CD14-positive monocyte (primary cell): ENCODE measurements around the gene VOPP1. TPM values are rescaled to one million over a fixed set of nuclear protein-coding genes. Genes with fewer than 3 reads are reported as not detected.
A peak's percentile ranks its signal among the peaks of the same experiment; 100 is the strongest.

Experiments
- DNase-seq, 3 donors: peaks; one replicate each; pipeline ENCODE4 v3.0.0-alpha.2; 2011 to 2022
- H2AFZ ChIP-seq: 2 replicates; pipeline ENCODE4 v1.6.0; 2012; ENCODE audit warnings: mild to moderate bottlenecking, low read depth, low read length, inconsistent platforms; ENCODE audit not compliant: insufficient read depth, poor library complexity, severe bottlenecking
- H3K27ac ChIP-seq, 2 donors: 1 replicate in 1 of 2; 2 replicates in 1 of 2; pipeline ENCODE4 v1.5.1; 2012 to 2013; ENCODE audit warnings: low read length in 2 of 2, control low read depth in 1 of 2, inconsistent platforms in 1 of 2, low read depth in 1 of 2, mild to moderate bottlenecking in 1 of 2
- H3K27me3 ChIP-seq, 2 donors: one replicate each; pipeline versions ENCODE4 v1.6.0 to v1.6.1; 2011 to 2013; ENCODE audit warnings: low read length in 2 of 2; ENCODE audit not compliant: control insufficient read depth in 2 of 2, insufficient read depth in 2 of 2
- H3K36me3 ChIP-seq, 2 donors: replicated peaks in 1 of 2; 1 replicate in 1 of 2; 2 replicates in 1 of 2; pipeline versions ENCODE4 v1.5.1 to v1.6.1; 2012 to 2013; ENCODE audit warnings: low read length in 2 of 2, control low read depth in 1 of 2, inconsistent platforms in 1 of 2, mild to moderate bottlenecking in 1 of 2; ENCODE audit not compliant: insufficient read depth in 2 of 2, control insufficient read depth in 1 of 2
- H3K4me1 ChIP-seq, 2 donors: 1 replicate in 1 of 2; 2 replicates in 1 of 2; pipeline versions ENCODE4 v1.5.1 to v1.6.1; 2012 to 2013; ENCODE audit warnings: low read length in 2 of 2, control low read depth in 1 of 2, inconsistent platforms in 1 of 2, mild to moderate bottlenecking in 1 of 2, moderate library complexity in 1 of 2; ENCODE audit not compliant: insufficient read depth in 2 of 2, control insufficient read depth in 1 of 2
- H3K4me2 ChIP-seq: replicated peaks from 2 replicates; pipeline ENCODE3; 2012; ENCODE audit warnings: low read length, moderate library complexity, mild to moderate bottlenecking; ENCODE audit not compliant: poor library complexity, severe bottlenecking; ENCODE audit errors: extremely low read depth
- H3K4me3 ChIP-seq, 3 experiments: fragments of 200-600 bp in 1 of 3; sonication (generic) in 1 of 3; replicated peaks in 1 of 3; 1 replicate in 2 of 3; 2 replicates in 1 of 3; pipeline ENCODE4 v1.5.1; 2011 to 2013; ENCODE audit warnings: low read length in 3 of 3, mild to moderate bottlenecking in 3 of 3, control low read depth in 2 of 3, low read depth in 2 of 3, inconsistent platforms in 1 of 3, moderate library complexity in 1 of 3
- H3K79me2 ChIP-seq: 2 replicates; pipeline ENCODE4 v1.6.0; 2012; ENCODE audit warnings: mild to moderate bottlenecking, control low read depth, inconsistent platforms, low read length, moderate library complexity; ENCODE audit not compliant: insufficient read depth
- H3K9ac ChIP-seq: 2 replicates; pipeline ENCODE4 v1.6.0; 2017; ENCODE audit warnings: low read length, mild to moderate bottlenecking; ENCODE audit not compliant: insufficient read depth, poor library complexity, severe bottlenecking
- H3K9me3 ChIP-seq, 2 donors: replicated peaks in 1 of 2; 1 replicate in 1 of 2; 2 replicates in 1 of 2; pipeline versions ENCODE4 v1.5.1 to v1.6.1; 2012 to 2013; ENCODE audit warnings: low read length in 2 of 2, control low read depth in 1 of 2; ENCODE audit not compliant: control insufficient read depth in 1 of 2, insufficient read depth in 1 of 2
- H4K20me1 ChIP-seq: 2 replicates; pipeline ENCODE4 v1.6.0; 2012; ENCODE audit warnings: mild to moderate bottlenecking, low read length, control low read depth, moderate library complexity; ENCODE audit not compliant: insufficient read depth
- H3K27ac Mint-ChIP-seq, 7 donors: one replicate each; pipeline ENCODE4 v1.8.0; 2020; ENCODE audit warnings: mild to moderate bottlenecking in 7 of 7, mixed read lengths in 7 of 7, moderate library complexity in 6 of 7, inconsistent platforms in 2 of 7
- H3K27me3 Mint-ChIP-seq, 3 donors: one replicate each; pipeline ENCODE4 v1.8.0; 2021 to 2022; ENCODE audit warnings: low read depth in 3 of 3, mild to moderate bottlenecking in 3 of 3, mixed read lengths in 3 of 3, moderate library complexity in 3 of 3, inconsistent platforms in 1 of 3
- H3K36me3 Mint-ChIP-seq, 2 donors: one replicate each; pipeline ENCODE4 v1.8.0; 2020; ENCODE audit warnings: mixed read lengths in 2 of 2, inconsistent platforms in 1 of 2, mild to moderate bottlenecking in 1 of 2
- H3K4me1 Mint-ChIP-seq: one replicate; pipeline ENCODE4 v1.8.0; 2020; ENCODE audit warnings: mild to moderate bottlenecking, mixed read lengths
- H3K4me3 Mint-ChIP-seq, 2 donors: one replicate each; pipeline ENCODE4 v1.8.0; 2020; ENCODE audit warnings: mild to moderate bottlenecking in 2 of 2, mixed read lengths in 2 of 2, moderate library complexity in 1 of 2
- H3K9me3 Mint-ChIP-seq, 7 donors: one replicate each; pipeline ENCODE4 v1.8.0; 2020 to 2022; ENCODE audit warnings: mixed read lengths in 7 of 7, mild to moderate bottlenecking in 6 of 7, moderate library complexity in 6 of 7, inconsistent platforms in 2 of 7
- CTCF ChIP-seq: fragments of 200-600 bp; IDR thresholded peaks from one replicate; pipeline ENCODE4 v1.8.0; 2022; ENCODE audit warnings: antibody characterized with exemption, mild to moderate bottlenecking
- WGBS: methylation state at CpG from one replicate; pipeline ENCODE4 v1.1.5; 2013; ENCODE audit warnings: missing lambda C conversion rate; ENCODE audit not compliant: insufficient coverage; 5-methylcytosine and 5-hydroxymethylcytosine counted together
- intact Hi-C, 2 donors: fragments of 100-400 bp; cut with micrococcal nuclease; formaldehyde crosslinking; loops; one replicate each; pipeline versions ENCODE4 v1.15.0 to v1.15.1; 2023
- polyA plus RNA-seq, 3 donors: library from polyadenylated mRNA; depleted of rRNA in 1 of 3; unstranded in 2 of 3; stranded (reverse) in 1 of 3; fragments of 300-500 nt in 2 of 3; fragments of >200 nt in 1 of 3; fragmentation: Illumina TruSeq in 2 of 3; gene quantifications; 1 replicate in 2 of 3; 2 replicates in 1 of 3; pipeline ENCODE4 v1.2.3, GENCODE V29; 2012 to 2021

Gene VOPP1
- polyA plus RNA-seq, 3 donors = 16.7 to 22.1 (median 18.0) TPM

- H3K4me2 ChIP-seq = no peak overlapping the region
- no peak overlapping the region for H2AFZ ChIP-seq
- peaks cover 9 to 55% of the 10 kb centered on the region in 2 donors for H3K36me3 ChIP-seq
- H3K79me2 ChIP-seq = no peaks in the 10 kb centered on the region
- intact Hi-C loops = no loop called here
- H3K27me3 ChIP-seq = no peaks in the 10 kb centered on the region
- no peak overlapping the region for H3K9ac ChIP-seq
- peaks cover 5% of the 10 kb centered on the region for H3K4me1 Mint-ChIP-seq
- peaks cover 7% of the 10 kb centered on the region for H4K20me1 ChIP-seq
- TF ChIP-seq CTCF = no peak
- H3K27me3 Mint-ChIP-seq = no peaks in the 10 kb centered on the region
- no CpG with 5 or more reads among the region's 7 CpGs for WGBS
- H3K4me3 Mint-ChIP-seq = no peak overlapping the region
- peak overlapping the region in 3 of 7 donors; percentile 9 to 44 (median 43) for H3K27ac Mint-ChIP-seq
- no peaks in the 10 kb centered on the region for H3K4me1 ChIP-seq
- peaks cover 53 to 62% of the 10 kb centered on the region in 2 donors for H3K36me3 Mint-ChIP-seq
- no peaks in the 10 kb centered on the region for H3K9me3 Mint-ChIP-seq
- H3K4me3 ChIP-seq = no peak overlapping the region
- H3K9me3 ChIP-seq = no peaks in the 10 kb centered on the region
- no peak for DNase-seq
- H3K27ac ChIP-seq = no peak overlapping the region
Measured at GRCh38 chr7:55500117-55500756, 72.1 kb downstream of the VOPP1 start.

- H3K36me3 ChIP-seq = peaks cover 9 to 61% of the 10 kb centered on the region in 2 donors
- H3K4me1 ChIP-seq = no peaks in the 10 kb centered on the region
- H4K20me1 ChIP-seq = peaks cover 7% of the 10 kb centered on the region
- no peaks in the 10 kb centered on the region for H3K79me2 ChIP-seq
- H2AFZ ChIP-seq = no peak overlapping the region
- Mint-ChIP-seq H3K27me3 (no peaks in the 10 kb centered on the region), H3K4me1 (peaks cover 2% of the 10 kb centered on the region), H3K36me3 (peaks cover 53 to 62% of the 10 kb centered on the region in 2 donors), H3K9me3 (no peaks in the 10 kb centered on the region), H3K27ac (peak overlapping the region in 1 of 7 donors; percentile 43), H3K4me3 (no peak overlapping the region)
- H3K9me3 ChIP-seq = no peaks in the 10 kb centered on the region
- intact Hi-C loops = no loop called here
- H3K4me2 ChIP-seq = no peak overlapping the region
- TF ChIP-seq CTCF = no peak
- no peak overlapping the region for H3K4me3 ChIP-seq
- no peak overlapping the region for H3K27ac ChIP-seq
- H3K9ac ChIP-seq = no peak overlapping the region
- H3K27me3 ChIP-seq = no peaks in the 10 kb centered on the region
- no peak for DNase-seq
- WGBS = over 99% methylated on average over 12 of the region's 12 CpGs
Measured at GRCh38 chr7:55499591-55499990, 72.7 kb downstream of the VOPP1 start.
